ENCODE data around the gene KCNA3. TPM values are rescaled to one million over a fixed set of nuclear protein-coding genes. Genes with fewer than 3 reads are reported as not detected.
"Not testable (repeated sequence)": the region's sequence is repeated elsewhere in the genome, so short reads cannot be mapped to it uniquely, and the experiment has no call there.

Gene KCNA3
- polyA plus RNA-seq, 3 donors = 0.09 to 0.17 (median 0.13) TPM

- no peak for DNase-seq (ENCODE audit: extremely low read depth in 1 of 11, low read depth in 9 of 11, low spot score in 4 of 11)
These were observed 11.4 kb upstream of the KCNA3 start for GRCh38 chr1:110686188-110686587.

GRCh38 chr1:110684491-110684890 is 9.8 kb upstream of the KCNA3 start:
- DNase-seq (ENCODE audit: extremely low read depth in 1 of 11, low read depth in 9 of 11, low spot score in 4 of 11) = no peak

GRCh38 chr1:110682898-110683297 is 8.2 kb upstream of the KCNA3 start:
- DNase-seq (ENCODE audit: extremely low read depth in 1 of 11, low read depth in 9 of 11, low spot score in 4 of 11) = no peak

- no peak for DNase-seq (ENCODE audit: extremely low read depth in 1 of 11, low read depth in 9 of 11, low spot score in 4 of 11)
These were observed 5.4 kb upstream of the KCNA3 start for GRCh38 chr1:110680036-110680735.

GRCh38 chr1:110677526-110677925 is 2.8 kb upstream of the KCNA3 start:
- DNase-seq (ENCODE audit: extremely low read depth in 1 of 11, low read depth in 9 of 11, low spot score in 4 of 11) = no peak

GRCh38 chr1:110676970-110677369 is 2.2 kb upstream of the KCNA3 start:
- DNase-seq (ENCODE audit: extremely low read depth in 1 of 11, low read depth in 9 of 11, low spot score in 4 of 11) = no peak

GRCh38 chr1:110675060-110675791 is 486 bp upstream of the KCNA3 start:
- DNase-seq (ENCODE audit: extremely low read depth in 1 of 11, low read depth in 9 of 11, low spot score in 4 of 11) = peak in 1 of 11 donors; percentile 30

- no peak for DNase-seq (ENCODE audit: extremely low read depth in 1 of 11, low read depth in 9 of 11, low spot score in 4 of 11)
These were observed 869 bp downstream of the KCNA3 start for GRCh38 chr1:110673805-110674336.

- DNase-seq (ENCODE audit: extremely low read depth in 1 of 11, low read depth in 9 of 11, low spot score in 4 of 11) = no peak
These were observed 1.5 kb downstream of the KCNA3 start for GRCh38 chr1:110673197-110673701.

- DNase-seq (ENCODE audit: extremely low read depth in 1 of 11, low read depth in 9 of 11, low spot score in 4 of 11) = no peak
These were observed 2.0 kb downstream of the KCNA3 start for GRCh38 chr1:110672753-110673108.

GRCh38 chr1:110672001-110672752 is 2.6 kb downstream of the KCNA3 start:
- no peak for DNase-seq (ENCODE audit: extremely low read depth in 1 of 11, low read depth in 9 of 11, low spot score in 4 of 11)

GRCh38 chr1:110671361-110671760 is 3.4 kb downstream of the KCNA3 start:
- DNase-seq (ENCODE audit: extremely low read depth in 1 of 11, low read depth in 9 of 11, low spot score in 4 of 11) = no peak

- DNase-seq (ENCODE audit: extremely low read depth in 1 of 11, low read depth in 9 of 11, low spot score in 4 of 11) = no peak
These were observed 6.2 kb downstream of the KCNA3 start for GRCh38 chr1:110668549-110668948.

- no peak for DNase-seq (ENCODE audit: extremely low read depth in 1 of 11, low read depth in 9 of 11, low spot score in 4 of 11)
These were observed 7.0 kb downstream of the KCNA3 start for GRCh38 chr1:110667776-110668175.

GRCh38 chr1:110663241-110663640 is 11.5 kb downstream of the KCNA3 start:
- DNase-seq (ENCODE audit: extremely low read depth in 1 of 11, low read depth in 9 of 11, low spot score in 4 of 11) = no peak

GRCh38 chr1:110659559-110659958 is 15.2 kb downstream of the KCNA3 start:
- DNase-seq (ENCODE audit: extremely low read depth in 1 of 11, low read depth in 9 of 11, low spot score in 4 of 11) = not testable (repeated sequence)

GRCh38 chr1:110657351-110657750 is 17.4 kb downstream of the KCNA3 start:
- DNase-seq (ENCODE audit: extremely low read depth in 1 of 11, low read depth in 9 of 11, low spot score in 4 of 11) = no peak

- DNase-seq (ENCODE audit: extremely low read depth in 1 of 11, low read depth in 9 of 11, low spot score in 4 of 11) = no peak
These were observed 24.1 kb downstream of the KCNA3 start for GRCh38 chr1:110650609-110651008.

GRCh38 chr1:110648417-110648816 is 26.3 kb downstream of the KCNA3 start:
- no peak for DNase-seq (ENCODE audit: extremely low read depth in 1 of 11, low read depth in 9 of 11, low spot score in 4 of 11)
